ENCODE measurements around the gene SPTLC1. TPM values are rescaled to one million over a fixed set of nuclear protein-coding genes. Genes with fewer than 3 reads are reported as not detected.

The SPTLC1 gene
- total and polyA plus RNA-seq, 2 of the 8 experiments (the other 6 are each of a cell fraction or from before 2014, with no cell fraction given): 34.2 to 62.1 TPM

GRCh38 chr9:92151691-92152393 lies 36.6 kb upstream of the SPTLC1 start:
- H2BK12ac ChIP-seq (ENCODE audit: low read depth, low read length): no peak overlapping the region
- peaks cover 0 to 11% (median 4%) of the 10 kb centered on the region in 4 experiments; a peak in 4 of 7 replicates for H3K4me1 ChIP-seq (replicated peaks in 1 of 4; ENCODE audit: control insufficient read depth in 3 of 4, insufficient read depth in 4 of 4, low read length in 3 of 4)
- no peaks in the 10 kb centered on the region for H3K23me2 ChIP-seq (ENCODE audit: low read depth, low read length)
- H3K4ac ChIP-seq (replicated peaks; ENCODE audit: insufficient read length, low read depth, low read length): no peak overlapping the region
- no peaks in the 10 kb centered on the region for H3K79me2 ChIP-seq (ENCODE audit: control insufficient read depth in 1 of 2, insufficient read depth in 2 of 2, low read length in 2 of 2)
- ChIA-PET POLR2A (ENCODE audit: partially characterized antibody) (no interaction called here), CTCF (ENCODE audit: partially characterized antibody) (interaction anchor here (5.5 kb wide), 1 partner anchor 13 kb away, joined by 47 read pairs; no protein-coding TSS in a partner anchor)
- FAIRE-seq: no peak
- H4K91ac ChIP-seq (replicated peaks; ENCODE audit: insufficient read length, low read length): no peak overlapping the region
- H2BK120ac ChIP-seq (replicated peaks; ENCODE audit: low read depth, low read length): no peak overlapping the region
- H2AK5ac ChIP-seq (ENCODE audit: low read depth, low read length): no peak overlapping the region
- H3K36me3 ChIP-seq (ENCODE audit: control insufficient read depth in 2 of 4, insufficient read depth in 4 of 4, low read length in 3 of 4): no peaks in the 10 kb centered on the region
- no peak overlapping the region for H3K14ac ChIP-seq (ENCODE audit: insufficient read length)
- H3K9ac ChIP-seq (replicated peaks in 1 of 4; ENCODE audit: extremely low read depth in 1 of 4, low read depth in 3 of 4, low read length in 3 of 4): no peak overlapping the region
- H3K18ac ChIP-seq (ENCODE audit: extremely low read depth, low read length): no peak overlapping the region
- no peak for DNase-seq (ENCODE audit: low read depth in 1 of 2, low spot score in 2 of 2)
- H2BK20ac ChIP-seq (ENCODE audit: low read length): no peak overlapping the region
- H3K4me3 ChIP-seq (ENCODE audit: extremely low read depth in 1 of 4, insufficient read depth in 2 of 4, low read depth in 3 of 4, low read length in 4 of 4): no peak overlapping the region
- no peak overlapping the region for H4K5ac ChIP-seq (ENCODE audit: insufficient read length, low read depth, low read length)
- no peak overlapping the region for H2BK15ac ChIP-seq (ENCODE audit: low read length)
- no peak overlapping the region for H2AFZ ChIP-seq (ENCODE audit: low read length)
- no peak overlapping the region for H3K56ac ChIP-seq (replicated peaks; ENCODE audit: insufficient read length, low read depth, low read length)
- no peak overlapping the region; the same call in 1 of the 2 replicates for H3K27ac ChIP-seq (ENCODE audit: low read depth, low read length)
- H3K4me2 ChIP-seq (ENCODE audit: insufficient read depth in 1 of 2, low read depth in 2 of 2, low read length in 2 of 2): no peak overlapping the region
- H4K8ac ChIP-seq (ENCODE audit: extremely low read depth, insufficient read depth, low read length): no peak overlapping the region
- H3K23ac ChIP-seq (ENCODE audit: insufficient read length): no peak overlapping the region
- no peaks in the 10 kb centered on the region for H4K20me1 ChIP-seq (replicated peaks in 1 of 2; ENCODE audit: control insufficient read depth in 1 of 2, insufficient read depth in 2 of 2, low read length in 2 of 2)
- H3K27me3 ChIP-seq (replicated peaks in 1 of 4; ENCODE audit: control insufficient read depth in 3 of 4, extremely low read depth in 1 of 4, insufficient read depth in 3 of 4, low read length in 3 of 4): no peaks in the 10 kb centered on the region
- no peak overlapping the region for H2BK5ac ChIP-seq (ENCODE audit: low read depth, low read length)
- no peaks in the 10 kb centered on the region for H3K9me3 ChIP-seq (ENCODE audit: insufficient read depth in 2 of 2, low read depth in 1 of 2, low read length in 1 of 2)
- WGBS, 2 experiments (ENCODE audit: extremely low coverage in 1 of 2, insufficient coverage in 1 of 2, insufficient read length in 1 of 2, insufficient replicate concordance in 2 of 2, low coverage in 1 of 2, low lambda C conversion rate in 2 of 2, missing lambda C conversion rate in 1 of 2): 89% methylated on average over 15 of the region's 15 CpGs; no CpG with 5 or more reads in 1 of the 2 experiments
- no peaks in the 10 kb centered on the region for H3K79me1 ChIP-seq (ENCODE audit: low read depth, low read length)
- TF ChIP-seq SP4 (IDR thresholded peaks at IDR 0.05; ENCODE audit: low read length) (no peak), POLR2AphosphoS5 (IDR thresholded peaks at IDR 0.05; ENCODE audit: low read depth, low read length) (no peak), SP2 (IDR thresholded peaks at IDR 0.05; ENCODE audit: low read length) (no peak)
